Activated naive CD8-positive, alpha-beta T cell (primary cell): ENCODE data around the gene GAGE12J.
"Not testable (repeated sequence)": the region's sequence is repeated elsewhere in the genome, so short reads cannot be mapped to it uniquely, and the experiment has no call there.

Experiments
- H3K27ac Mint-ChIP-seq: one replicate; pipeline ENCODE4 v1.8.0; 2021; ENCODE audit warnings: mixed read lengths
- H3K27me3 Mint-ChIP-seq: one replicate; pipeline ENCODE4 v1.8.0; 2021; ENCODE audit warnings: mixed read lengths
- H3K36me3 Mint-ChIP-seq: one replicate; pipeline ENCODE4 v1.8.0; 2021; ENCODE audit warnings: mixed read lengths
- H3K4me1 Mint-ChIP-seq: one replicate; pipeline ENCODE4 v1.8.0; 2021; ENCODE audit warnings: low read depth, mixed read lengths
- H3K4me3 Mint-ChIP-seq: one replicate; pipeline ENCODE4 v1.8.0; 2021; ENCODE audit warnings: mild to moderate bottlenecking, mixed read lengths
- H3K9me3 Mint-ChIP-seq: one replicate; pipeline ENCODE4 v1.8.0; 2021; ENCODE audit warnings: low read depth, mixed read lengths

GAGE12J gene

GRCh38 chrX:49321737-49322136 is at the start of gene GAGE12J:
GAGE12J (plus strand) TSS chrX:49322037; CDS start chrX:49323194, 1,157 bp downstream.
- not testable (repeated sequence) for H3K27ac Mint-ChIP-seq, H3K4me3 Mint-ChIP-seq, H3K36me3 Mint-ChIP-seq, H3K9me3 Mint-ChIP-seq, H3K4me1 Mint-ChIP-seq, H3K27me3 Mint-ChIP-seq

- Mint-ChIP-seq H3K27ac (peak overlapping the region; percentile 76), H3K4me3 (peak overlapping the region; percentile 74), H3K9me3 (no peaks in the 10 kb centered on the region), H3K27me3 (no peaks in the 10 kb centered on the region), H3K36me3 (no peaks in the 10 kb centered on the region), H3K4me1 (peaks cover 72% of the 10 kb centered on the region)
Measured at GRCh38 chrX:49272421-49272820, 49.4 kb upstream of the GAGE12J start.

- Mint-ChIP-seq H3K27ac (peak overlapping the region; percentile 76), H3K9me3 (no peaks in the 10 kb centered on the region), H3K4me1 (peaks cover 78% of the 10 kb centered on the region), H3K4me3 (peak overlapping the region; percentile 74), H3K36me3 (no peaks in the 10 kb centered on the region), H3K27me3 (no peaks in the 10 kb centered on the region)
Measured at GRCh38 chrX:49273181-49273727, 48.6 kb upstream of the GAGE12J start.

GRCh38 chrX:49276207-49276606 is 45.6 kb upstream of the GAGE12J start:
- no peaks in the 10 kb centered on the region for H3K9me3 Mint-ChIP-seq
- no peak overlapping the region for H3K27ac Mint-ChIP-seq
- peaks cover 87% of the 10 kb centered on the region for H3K4me1 Mint-ChIP-seq
- H3K4me3 Mint-ChIP-seq = no peak overlapping the region
- H3K27me3 Mint-ChIP-seq = no peaks in the 10 kb centered on the region
- H3K36me3 Mint-ChIP-seq = no peaks in the 10 kb centered on the region

GRCh38 chrX:49276671-49277534 is 44.9 kb upstream of the GAGE12J start:
- no peaks in the 10 kb centered on the region for H3K36me3 Mint-ChIP-seq
- H3K27ac Mint-ChIP-seq = peak overlapping the region; percentile 95
- H3K27me3 Mint-ChIP-seq = no peaks in the 10 kb centered on the region
- H3K4me1 Mint-ChIP-seq = peaks cover 80% of the 10 kb centered on the region
- no peaks in the 10 kb centered on the region for H3K9me3 Mint-ChIP-seq
- peak overlapping the region; percentile 72 for H3K4me3 Mint-ChIP-seq

- no peaks in the 10 kb centered on the region for H3K36me3 Mint-ChIP-seq
- H3K4me1 Mint-ChIP-seq = peaks cover 81% of the 10 kb centered on the region
- no peaks in the 10 kb centered on the region for H3K27me3 Mint-ChIP-seq
- no peaks in the 10 kb centered on the region for H3K9me3 Mint-ChIP-seq
- H3K4me3 Mint-ChIP-seq = peak overlapping the region; percentile 72
- H3K27ac Mint-ChIP-seq = peak overlapping the region; percentile 95
Measured at GRCh38 chrX:49277535-49277830, 44.4 kb upstream of the GAGE12J start.

GRCh38 chrX:49278081-49278480 is 43.8 kb upstream of the GAGE12J start:
- Mint-ChIP-seq H3K4me1 (peaks cover 81% of the 10 kb centered on the region), H3K27ac (peak overlapping the region; percentile 95), H3K36me3 (no peaks in the 10 kb centered on the region), H3K4me3 (peak overlapping the region; percentile 72), H3K27me3 (no peaks in the 10 kb centered on the region), H3K9me3 (no peaks in the 10 kb centered on the region)

GRCh38 chrX:49282647-49283011 is 39.2 kb upstream of the GAGE12J start:
- peaks cover 43% of the 10 kb centered on the region for H3K4me1 Mint-ChIP-seq
- no peaks in the 10 kb centered on the region for H3K36me3 Mint-ChIP-seq
- no peak overlapping the region for H3K27ac Mint-ChIP-seq
- H3K9me3 Mint-ChIP-seq = no peaks in the 10 kb centered on the region
- no peaks in the 10 kb centered on the region for H3K27me3 Mint-ChIP-seq
- H3K4me3 Mint-ChIP-seq = no peak overlapping the region

- H3K9me3 Mint-ChIP-seq = no peaks in the 10 kb centered on the region
- H3K4me3 Mint-ChIP-seq = no peak overlapping the region
- no peaks in the 10 kb centered on the region for H3K27me3 Mint-ChIP-seq
- H3K36me3 Mint-ChIP-seq = no peaks in the 10 kb centered on the region
- peaks cover 44% of the 10 kb centered on the region for H3K4me1 Mint-ChIP-seq
- no peak overlapping the region for H3K27ac Mint-ChIP-seq
Measured at GRCh38 chrX:49284212-49284611, 37.6 kb upstream of the GAGE12J start.

GRCh38 chrX:49286136-49286535 is 35.7 kb upstream of the GAGE12J start:
- Mint-ChIP-seq H3K4me1 (peaks cover 35% of the 10 kb centered on the region), H3K9me3 (no peaks in the 10 kb centered on the region), H3K36me3 (no peaks in the 10 kb centered on the region), H3K27me3 (no peaks in the 10 kb centered on the region), H3K4me3 (no peak overlapping the region), H3K27ac (no peak overlapping the region)

GRCh38 chrX:49286581-49286980 is 35.3 kb upstream of the GAGE12J start:
- Mint-ChIP-seq H3K4me1 (peaks cover 34% of the 10 kb centered on the region), H3K36me3 (no peaks in the 10 kb centered on the region), H3K27ac (no peak overlapping the region), H3K27me3 (no peaks in the 10 kb centered on the region), H3K9me3 (no peaks in the 10 kb centered on the region), H3K4me3 (no peak overlapping the region)

GRCh38 chrX:49287665-49288064 is 34.2 kb upstream of the GAGE12J start:
- H3K27ac Mint-ChIP-seq = no peak overlapping the region
- no peaks in the 10 kb centered on the region for H3K9me3 Mint-ChIP-seq
- no peaks in the 10 kb centered on the region for H3K27me3 Mint-ChIP-seq
- H3K4me1 Mint-ChIP-seq = peaks cover 35% of the 10 kb centered on the region
- H3K36me3 Mint-ChIP-seq = no peaks in the 10 kb centered on the region
- no peak overlapping the region for H3K4me3 Mint-ChIP-seq

GRCh38 chrX:49290215-49290614 is 31.6 kb upstream of the GAGE12J start:
- peaks cover 38% of the 10 kb centered on the region for H3K4me1 Mint-ChIP-seq
- H3K9me3 Mint-ChIP-seq = no peaks in the 10 kb centered on the region
- no peak overlapping the region for H3K27ac Mint-ChIP-seq
- no peaks in the 10 kb centered on the region for H3K36me3 Mint-ChIP-seq
- H3K4me3 Mint-ChIP-seq = no peak overlapping the region
- H3K27me3 Mint-ChIP-seq = no peaks in the 10 kb centered on the region

- H3K27me3 Mint-ChIP-seq = no peaks in the 10 kb centered on the region
- H3K9me3 Mint-ChIP-seq = no peaks in the 10 kb centered on the region
- H3K4me3 Mint-ChIP-seq = no peak overlapping the region
- H3K4me1 Mint-ChIP-seq = peaks cover 38% of the 10 kb centered on the region
- no peaks in the 10 kb centered on the region for H3K36me3 Mint-ChIP-seq
- H3K27ac Mint-ChIP-seq = peak overlapping the region; percentile 41
Measured at GRCh38 chrX:49291615-49292337, 30.1 kb upstream of the GAGE12J start.
